ENCODE results near the gene NBR1.
"Not testable (repeated sequence)": the region's sequence is repeated elsewhere in the genome, so short reads cannot be mapped to it uniquely, and the experiment has no call there.

The NBR1 gene

GRCh38 chr17:43170766-43171585, at the start of gene NBR1:
NBR1 (plus strand) TSS chr17:43171214; CDS start chr17:43175800, 4,586 bp downstream.
- DNase-seq: peak; percentile 91 to 92

DNA sequence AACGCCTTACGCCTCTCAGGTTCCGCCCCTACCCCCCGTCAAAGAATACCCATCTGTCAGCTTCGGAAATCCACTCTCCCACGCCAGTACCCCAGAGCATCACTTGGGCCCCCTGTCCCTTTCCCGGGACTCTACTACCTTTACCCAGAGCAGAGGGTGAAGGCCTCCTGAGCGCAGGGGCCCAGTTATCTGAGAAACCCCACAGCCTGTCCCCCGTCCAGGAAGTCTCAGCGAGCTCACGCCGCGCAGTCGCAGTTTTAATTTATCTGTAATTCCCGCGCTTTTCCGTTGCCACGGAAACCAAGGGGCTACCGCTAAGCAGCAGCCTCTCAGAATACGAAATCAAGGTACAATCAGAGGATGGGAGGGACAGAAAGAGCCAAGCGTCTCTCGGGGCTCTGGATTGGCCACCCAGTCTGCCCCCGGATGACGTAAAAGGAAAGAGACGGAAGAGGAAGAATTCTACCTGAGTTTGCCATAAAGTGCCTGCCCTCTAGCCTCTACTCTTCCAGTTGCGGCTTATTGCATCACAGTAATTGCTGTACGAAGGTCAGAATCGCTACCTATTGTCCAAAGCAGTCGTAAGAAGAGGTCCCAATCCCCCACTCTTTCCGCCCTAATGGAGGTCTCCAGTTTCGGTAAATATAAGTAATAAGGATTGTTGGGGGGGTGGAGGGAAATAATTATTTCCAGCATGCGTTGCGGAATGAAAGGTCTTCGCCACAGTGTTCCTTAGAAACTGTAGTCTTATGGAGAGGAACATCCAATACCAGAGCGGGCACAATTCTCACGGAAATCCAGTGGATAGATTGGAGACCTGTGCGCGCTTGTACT, 45.7 kb upstream of the NBR1 start, which contains the start of gene BRCA1:
Gene BRCA1 (minus strand): TSS at position 232 of the 834 bp plus-strand sequence. CDS start 1,268 bp downstream, outside the sequence.
- DNase-seq: peak; percentile 89 to 94

- peak in 1 of 2 donors; percentile 6 for DNase-seq
These were observed 44.8 kb upstream of the NBR1 start for GRCh38 chr17:43125967-43126910.

DNA sequence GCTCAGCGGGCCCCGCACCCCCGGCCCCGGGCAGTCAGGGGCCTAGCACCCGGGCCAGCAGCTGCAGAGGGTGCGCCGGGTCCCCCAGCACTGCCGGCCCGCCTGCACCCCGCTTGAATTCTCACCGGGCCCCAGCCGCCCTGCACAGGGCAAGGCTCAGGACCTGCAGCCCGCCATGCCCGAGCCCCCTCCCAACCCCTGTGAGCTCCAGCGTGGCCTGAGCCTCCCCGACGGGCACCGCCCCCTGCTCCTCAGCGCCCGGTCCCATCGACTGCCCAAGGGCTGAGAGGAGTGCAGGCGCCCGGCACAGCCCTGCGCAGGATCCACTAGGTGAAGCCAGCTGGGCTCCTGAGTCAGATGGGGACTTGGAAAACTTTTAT, 44.1 kb upstream of the NBR1 start:
- DNase-seq: no peak

DNA sequence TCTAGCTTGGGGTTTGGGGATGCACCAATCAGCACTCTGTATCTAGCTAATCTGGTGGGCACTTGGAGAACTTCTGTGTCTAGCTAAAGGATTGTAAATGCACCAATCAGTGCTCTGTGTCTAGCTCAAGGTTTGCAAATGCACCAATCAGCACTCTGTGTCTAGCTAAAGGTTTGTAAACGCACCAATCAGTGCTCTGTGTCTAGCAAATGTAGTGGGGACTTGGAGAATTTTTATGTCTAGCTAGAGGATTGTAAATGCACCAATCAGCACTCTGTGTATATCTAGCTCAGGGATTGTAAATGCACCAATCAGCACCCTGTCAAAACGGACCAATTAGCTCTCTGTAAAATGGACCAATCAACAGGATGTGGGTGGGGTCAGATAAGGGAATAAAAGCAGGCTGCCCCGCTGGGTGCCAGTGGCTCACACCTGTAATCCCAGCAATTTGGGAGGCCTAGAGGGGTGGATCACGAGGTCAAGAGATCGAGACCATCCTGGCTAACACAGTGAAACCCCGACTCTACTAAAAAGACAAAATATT, 43.6 kb upstream of the NBR1 start:
- not testable (repeated sequence) for DNase-seq

GRCh38 chr17:43129671-43130010, 41.4 kb upstream of the NBR1 start:
- no peak for DNase-seq

- no peak for DNase-seq
These were observed 38.9 kb upstream of the NBR1 start for GRCh38 chr17:43132117-43132516.

DNA sequence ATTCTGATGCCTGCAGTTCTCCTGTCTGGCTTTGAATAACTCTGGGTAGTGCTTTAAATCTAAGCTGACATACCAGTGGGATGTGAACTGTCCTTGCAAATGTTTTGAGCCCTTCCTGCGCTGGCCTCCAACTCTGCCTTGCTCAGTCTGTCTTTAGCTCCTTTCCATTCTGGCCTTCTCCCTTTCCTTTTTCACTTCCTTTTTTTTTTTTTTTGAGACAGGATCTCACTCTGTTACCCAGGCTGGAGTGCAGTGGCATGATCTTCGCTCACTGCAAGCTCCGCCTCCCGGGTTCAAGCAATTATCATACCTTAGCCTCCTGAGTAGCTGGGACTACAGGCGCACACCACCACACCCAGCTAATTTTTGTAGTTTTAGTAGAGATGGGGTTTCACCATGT, 37.6 kb upstream of the NBR1 start:
- DNase-seq: not testable (repeated sequence)

GRCh38 chr17:43134774-43135453, 36.1 kb upstream of the NBR1 start:
- no peak for DNase-seq

- DNase-seq: no peak
These were observed 35.6 kb upstream of the NBR1 start for GRCh38 chr17:43135454-43135819.

DNA sequence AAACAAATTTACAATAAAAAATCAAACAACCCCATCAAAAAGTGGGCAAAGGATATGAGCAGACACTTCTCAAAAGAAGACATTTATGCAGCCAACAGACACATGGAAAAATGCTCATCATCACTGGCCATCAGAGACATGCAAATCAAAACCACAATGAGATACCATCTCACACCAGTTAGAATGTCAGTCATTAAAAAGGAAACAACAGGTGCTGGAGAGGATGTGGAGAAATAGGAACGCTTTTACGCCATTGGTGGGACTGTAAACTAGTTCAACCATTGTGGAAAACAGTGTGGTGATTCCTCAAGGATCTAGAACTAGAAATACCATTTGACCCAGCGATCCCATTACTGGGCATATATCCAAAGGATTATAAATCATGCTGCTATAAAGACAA, 34.4 kb upstream of the NBR1 start:
- DNase-seq: not testable (repeated sequence)

DNA sequence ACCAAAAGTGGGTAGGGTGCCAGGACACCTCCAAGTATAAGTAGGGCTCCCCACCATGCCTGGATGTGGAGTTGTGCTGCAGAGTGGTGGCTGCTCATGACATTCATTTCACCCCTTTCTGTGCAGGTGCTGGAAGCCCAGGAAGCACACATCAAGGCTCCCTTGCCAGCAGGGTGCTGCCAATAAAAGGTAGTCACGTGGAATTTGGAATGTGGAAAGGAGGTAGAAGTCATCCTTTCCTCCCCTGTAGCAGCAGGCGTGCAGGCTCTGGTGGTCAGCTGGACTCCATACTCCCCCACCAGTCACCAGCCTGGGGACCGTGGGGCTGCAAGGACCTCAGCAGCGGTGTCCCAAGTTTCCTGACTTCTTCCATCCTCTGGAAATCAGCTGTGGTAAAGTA, 32.5 kb upstream of the NBR1 start:
- not testable (repeated sequence) for DNase-seq

DNA sequence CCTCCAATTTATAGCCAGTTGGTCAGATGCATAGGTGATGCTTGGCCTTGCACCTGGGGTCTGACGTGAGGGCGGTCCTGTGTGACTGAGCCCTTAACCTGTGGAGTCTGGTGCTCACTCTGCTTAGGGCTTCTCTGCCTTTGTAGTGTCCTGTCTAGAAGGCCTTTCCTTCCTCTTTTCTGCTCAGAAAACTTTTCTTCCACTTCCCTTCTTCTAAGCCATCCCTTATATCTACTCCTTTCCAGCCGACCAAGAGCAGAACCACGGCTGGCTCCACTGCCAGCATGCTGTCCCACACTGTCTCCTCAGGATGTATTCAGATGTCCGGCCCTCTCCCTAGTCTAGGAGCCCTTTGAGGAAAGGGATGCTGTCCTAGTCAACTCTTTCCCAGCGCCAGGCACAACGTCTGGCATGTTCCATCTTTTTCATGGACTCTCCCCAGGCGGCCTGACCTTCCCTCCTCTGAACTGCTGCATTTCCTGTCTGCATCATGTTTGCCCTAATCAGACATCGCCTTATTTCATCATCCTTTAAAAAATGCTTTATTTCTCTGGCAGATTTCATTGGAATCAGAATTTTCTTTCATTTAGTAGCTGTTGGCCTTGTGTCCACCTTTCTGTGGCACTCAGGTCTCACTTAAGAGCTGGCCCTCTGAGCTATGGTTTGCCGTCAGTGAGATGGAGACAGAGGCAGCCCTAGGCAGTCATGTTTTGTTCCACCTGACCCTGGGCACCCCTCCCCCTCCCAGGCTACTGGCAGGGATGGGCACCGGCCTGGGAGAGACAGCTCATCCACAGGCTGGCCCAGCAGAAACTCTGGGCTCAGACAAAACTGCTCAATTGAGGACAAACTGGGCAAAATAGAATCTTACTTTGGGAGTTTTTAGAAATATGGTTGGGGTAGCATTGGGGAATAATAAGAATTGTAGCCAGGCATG, 30.4 kb upstream of the NBR1 start:
- no peak for DNase-seq

DNA sequence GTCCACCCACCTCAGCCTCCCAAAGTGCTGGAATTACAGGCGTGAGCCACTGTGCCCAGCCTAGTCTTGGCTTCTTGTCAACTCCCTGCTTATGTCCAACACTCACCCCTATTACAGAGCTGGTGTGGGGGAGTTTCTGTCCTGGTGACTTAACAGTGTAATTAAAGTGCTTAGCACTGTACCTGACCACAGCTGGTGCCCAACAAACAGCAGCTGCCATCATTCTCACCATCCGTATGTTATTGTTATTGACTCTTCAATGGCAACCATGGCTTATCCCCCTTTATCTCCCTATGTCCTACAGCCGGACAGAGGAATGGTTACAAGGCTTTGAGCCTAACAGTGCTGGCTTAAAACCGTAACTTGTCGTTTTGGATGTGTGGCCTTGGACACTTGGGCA, 28.9 kb upstream of the NBR1 start:
- DNase-seq: no peak

DNA sequence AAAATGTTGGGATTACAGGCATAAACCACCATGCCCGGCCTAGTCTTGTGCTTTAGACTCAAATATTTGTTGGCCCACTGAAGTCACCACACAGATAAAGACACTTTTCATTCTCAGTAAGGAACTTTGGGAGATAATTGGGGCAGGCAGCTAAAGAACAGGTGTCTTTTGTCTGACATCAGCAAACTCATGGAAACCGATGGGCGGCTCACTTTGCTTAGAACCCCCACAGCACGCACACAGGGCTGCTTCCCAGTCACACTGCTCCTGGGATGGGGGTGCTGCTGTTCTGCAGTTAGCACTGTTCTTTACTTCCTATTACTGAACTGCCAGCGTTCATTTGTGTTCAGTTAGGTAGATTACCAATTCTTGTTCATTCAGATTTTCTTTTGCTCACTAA, 27.8 kb upstream of the NBR1 start:
- DNase-seq: no peak

- no peak for DNase-seq
These were observed 24.4 kb upstream of the NBR1 start for GRCh38 chr17:43146649-43147048.

GRCh38 chr17:43151880-43152456, 19.0 kb upstream of the NBR1 start:
- DNase-seq: no peak

DNA sequence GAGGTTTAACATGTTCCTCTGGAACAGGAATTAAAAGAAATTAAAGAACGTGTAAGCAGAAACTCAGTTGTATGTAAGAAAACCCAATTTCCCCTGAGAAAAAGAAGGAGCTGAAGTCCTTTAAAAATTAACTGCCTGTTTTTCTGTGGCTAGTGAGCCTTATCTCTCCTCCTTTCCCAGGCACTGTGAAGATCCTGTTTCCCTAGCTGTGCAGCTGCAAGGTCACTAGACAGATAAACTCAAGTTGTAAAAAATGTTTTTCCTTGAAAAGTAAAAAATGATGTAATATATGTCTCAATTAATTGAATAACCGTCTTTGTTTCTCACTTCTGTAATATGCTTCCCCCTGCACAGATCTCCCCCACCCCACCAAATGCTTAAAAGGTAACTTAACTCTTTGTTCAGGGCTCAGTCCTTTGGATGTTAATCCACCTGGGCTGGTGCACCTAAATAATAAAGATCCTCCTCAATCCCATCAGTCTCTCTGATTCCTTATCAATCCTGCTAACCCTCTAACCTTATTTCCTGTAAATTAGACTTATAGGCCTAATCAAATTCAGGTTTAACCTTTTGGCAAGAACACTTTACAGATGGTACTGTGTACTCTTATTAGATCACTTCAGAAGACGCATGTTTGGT, 17.7 kb upstream of the NBR1 start:
- not testable (repeated sequence) for DNase-seq

DNA sequence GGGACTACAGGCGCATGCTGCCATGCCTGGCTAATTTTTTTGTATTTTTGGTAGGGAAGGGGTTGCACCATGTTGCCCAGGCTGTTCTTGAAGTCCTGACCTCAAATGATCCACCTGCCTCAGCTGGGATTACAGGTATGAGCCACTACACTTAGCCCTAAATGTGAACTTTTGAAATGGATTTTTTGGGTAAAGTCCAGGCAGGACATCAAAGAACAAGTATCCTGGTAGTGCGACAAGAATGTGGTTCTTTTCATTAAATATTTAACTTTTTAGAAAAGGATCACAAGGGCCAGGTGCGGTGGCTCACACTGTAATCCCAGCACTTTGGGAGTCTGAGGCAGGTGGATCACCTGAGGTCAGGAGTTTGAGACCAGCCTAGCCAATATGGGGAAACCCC, 15.3 kb upstream of the NBR1 start:
- no peak for DNase-seq

GRCh38 chr17:43159232-43159631, 11.8 kb upstream of the NBR1 start:
- DNase-seq: not testable (repeated sequence)
